GM20000 (cell line): ENCODE results near the gene TMEM243.
A peak's percentile ranks its signal among the peaks of the same experiment; 100 is the strongest.
"Not testable (repeated sequence)": the region's sequence is repeated elsewhere in the genome, so short reads cannot be mapped to it uniquely, and the experiment has no call there.

ENCODE experiments used
- DNase-seq: peaks from one replicate; pipeline ENCODE4 v3.0.0; 2012; ENCODE audit warnings: low spot score
- CTCF ChIP-seq: IDR thresholded peaks from 2 replicates; pipeline ENCODE4 v1.5.1; 2012; ENCODE audit warnings: mild to moderate bottlenecking, control low read depth; ENCODE audit errors: extremely low read depth, missing control alignments

The TMEM243 gene

DNA sequence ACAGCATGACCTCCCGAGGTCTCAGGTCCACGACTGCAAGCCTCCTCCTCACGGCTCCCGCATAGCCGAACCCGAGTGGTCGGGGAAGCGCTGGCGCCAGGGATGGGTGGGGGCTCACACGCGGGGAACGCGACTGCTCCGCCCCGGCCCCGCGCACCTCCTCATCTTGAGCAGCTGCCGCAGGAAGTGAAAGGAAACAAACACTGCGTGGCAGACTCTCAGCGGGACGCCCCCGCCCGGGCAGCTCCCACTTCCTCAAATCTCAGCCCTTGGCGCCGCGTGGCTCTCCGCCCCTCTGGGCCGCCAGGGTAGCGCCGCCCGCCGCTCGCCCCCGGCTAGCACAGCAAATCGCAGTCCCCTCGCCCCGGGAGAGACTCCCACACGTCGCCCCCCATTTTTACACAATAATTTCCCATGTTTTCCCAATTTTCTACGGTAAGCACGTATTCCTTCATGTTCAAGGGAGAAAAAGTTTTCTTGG lies at the start of gene TMEM243:
TMEM243 (minus strand) TSS at position 188 of the 481 bp plus-strand sequence. CDS start 229 bp downstream, outside the sequence.
- DNase-seq = peak; percentile 90

GRCh38 chr7:87267239-87267900 lies 47.8 kb upstream of the TMEM243 start:
- DNase-seq = no peak
- TF ChIP-seq CTCF = no peak

More for the DNA sequence above, at the start of gene TMEM243:
- TF ChIP-seq CTCF = peak; percentile 18

- TF ChIP-seq CTCF = no peak
These were observed 44.0 kb upstream of the TMEM243 start for GRCh38 chr7:87263537-87263936.

DNA sequence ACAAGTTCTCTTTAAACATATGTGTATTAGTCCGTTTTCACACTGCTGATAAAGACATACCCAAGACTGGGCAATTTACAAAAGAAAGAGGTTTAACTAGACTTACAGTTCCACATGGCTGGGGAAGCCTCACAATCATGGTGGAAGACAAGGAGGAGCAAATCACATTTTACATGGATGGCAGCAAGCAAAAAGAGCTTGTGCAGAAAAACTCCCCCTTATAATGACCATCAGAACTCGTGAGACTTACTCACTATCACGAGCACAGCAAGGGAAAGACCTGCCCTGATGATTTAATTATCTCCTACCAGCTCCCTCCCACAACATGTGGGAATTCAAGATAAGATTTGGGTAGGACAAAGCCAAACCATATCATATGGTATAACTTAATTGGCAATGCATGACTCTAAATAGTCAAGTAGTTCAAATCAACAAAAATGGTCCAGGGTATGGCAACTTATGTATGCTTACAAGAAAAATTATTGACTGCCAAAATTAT lies 34.1 kb upstream of the TMEM243 start:
- TF ChIP-seq CTCF = no peak
- DNase-seq = no peak

More at GRCh38 chr7:87263537-87263936, 44.0 kb upstream of the TMEM243 start:
- no peak for DNase-seq

DNA sequence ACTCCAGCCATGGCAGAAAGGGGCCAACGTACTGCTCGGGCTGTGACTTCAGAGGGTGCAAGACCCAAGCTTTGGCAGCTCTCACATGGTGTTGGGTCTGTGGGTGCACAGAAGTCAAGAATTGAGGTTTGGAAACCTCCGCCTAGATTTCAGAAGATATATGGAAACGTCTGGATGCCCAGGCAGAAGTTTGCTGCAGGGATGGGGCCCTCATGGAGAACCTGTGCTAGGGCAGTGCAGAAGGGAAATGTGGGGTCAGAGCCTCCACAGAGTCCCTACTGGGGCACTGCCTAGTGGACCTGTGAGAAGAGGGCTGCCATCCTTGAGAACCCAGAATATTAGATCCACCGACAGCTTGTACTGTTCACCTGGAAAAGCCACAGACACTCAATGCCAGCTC lies 26.1 kb upstream of the TMEM243 start:
- DNase-seq = not testable (repeated sequence)

- not testable (repeated sequence) for DNase-seq
These were observed 19.0 kb upstream of the TMEM243 start for GRCh38 chr7:87238464-87239051.

DNA sequence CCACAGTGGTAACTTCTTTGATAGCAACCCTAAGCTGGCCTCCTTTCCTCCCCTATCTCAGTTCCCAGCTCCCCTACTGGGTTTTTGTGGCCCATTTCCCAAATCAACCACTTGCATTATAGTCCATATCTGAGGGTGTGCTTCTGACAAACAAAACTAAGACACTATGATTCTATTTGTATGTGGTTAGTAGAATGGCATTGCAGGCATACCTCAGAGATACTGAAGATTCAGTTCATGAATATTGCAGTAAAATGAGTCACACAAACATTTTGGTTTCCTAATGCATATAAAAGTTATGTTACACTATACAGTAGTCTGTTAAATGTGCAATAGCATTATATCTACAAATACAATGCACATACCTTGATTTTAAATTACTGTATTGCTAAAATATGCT lies 15.4 kb upstream of the TMEM243 start:
- no peak for TF ChIP-seq CTCF
- no peak for DNase-seq

- TF ChIP-seq CTCF = no peak
These were observed 12.2 kb upstream of the TMEM243 start for GRCh38 chr7:87231711-87232110.

More at GRCh38 chr7:87231711-87232110, 12.2 kb upstream of the TMEM243 start:
- no peak for DNase-seq
